ENCODE results near the gene NLGN4Y.

NLGN4Y gene

GRCh38 chrY:14586725-14587124 lies 62.4 kb downstream of the NLGN4Y start:
- H3K9me3 Mint-ChIP-seq = peaks cover 10% of the 10 kb centered on the region
- DNase-seq (ENCODE audit: low spot score in 2 of 2) (no peak), ATAC-seq (replicated peaks; ENCODE audit: extremely low read depth, poor library complexity, severe bottlenecking) (no peak)
- H3K4me1 Mint-ChIP-seq = no peaks in the 10 kb centered on the region
- H3K27me3 Mint-ChIP-seq = no peaks in the 10 kb centered on the region
- no peak overlapping the region for H3K4me3 Mint-ChIP-seq
- no peaks in the 10 kb centered on the region for H3K36me3 Mint-ChIP-seq (ENCODE audit: insufficient read depth)
- H3K27ac Mint-ChIP-seq (ENCODE audit: low read depth) = no peak overlapping the region

GRCh38 chrY:14601372-14601771 lies 77.0 kb downstream of the NLGN4Y start:
- ATAC-seq (replicated peaks; ENCODE audit: extremely low read depth, poor library complexity, severe bottlenecking) (no peak), DNase-seq (ENCODE audit: low spot score in 2 of 2) (no peak)
- Mint-ChIP-seq H3K4me1 (no peaks in the 10 kb centered on the region), H3K4me3 (no peak overlapping the region), H3K9me3 (no peaks in the 10 kb centered on the region), H3K27ac (ENCODE audit: low read depth) (no peak overlapping the region), H3K27me3 (no peaks in the 10 kb centered on the region), H3K36me3 (ENCODE audit: insufficient read depth) (no peaks in the 10 kb centered on the region)

GRCh38 chrY:14617625-14618024 lies 93.3 kb downstream of the NLGN4Y start:
- Mint-ChIP-seq H3K36me3 (ENCODE audit: insufficient read depth) (no peaks in the 10 kb centered on the region), H3K27ac (ENCODE audit: low read depth) (no peak overlapping the region), H3K4me1 (no peaks in the 10 kb centered on the region), H3K4me3 (no peak overlapping the region), H3K9me3 (no peaks in the 10 kb centered on the region), H3K27me3 (no peaks in the 10 kb centered on the region)
- DNase-seq (ENCODE audit: low spot score in 2 of 2) (no peak), ATAC-seq (replicated peaks; ENCODE audit: extremely low read depth, poor library complexity, severe bottlenecking) (no peak)

- no peaks in the 10 kb centered on the region for H3K36me3 Mint-ChIP-seq (ENCODE audit: insufficient read depth)
- no peak for DNase-seq (ENCODE audit: low spot score in 2 of 2)
- H3K4me1 Mint-ChIP-seq = no peaks in the 10 kb centered on the region
- ATAC-seq (replicated peaks; ENCODE audit: extremely low read depth, poor library complexity, severe bottlenecking) = no peak
- H3K27ac Mint-ChIP-seq (ENCODE audit: low read depth) = no peak overlapping the region
- no peaks in the 10 kb centered on the region for H3K9me3 Mint-ChIP-seq
- H3K27me3 Mint-ChIP-seq = no peaks in the 10 kb centered on the region
- no peak overlapping the region for H3K4me3 Mint-ChIP-seq
These were observed 94.2 kb downstream of the NLGN4Y start for GRCh38 chrY:14618513-14618912.

GRCh38 chrY:14628208-14628607 lies 103.9 kb downstream of the NLGN4Y start:
- Mint-ChIP-seq H3K4me1 (no peaks in the 10 kb centered on the region), H3K4me3 (no peak overlapping the region), H3K27me3 (no peaks in the 10 kb centered on the region), H3K36me3 (ENCODE audit: insufficient read depth) (no peaks in the 10 kb centered on the region), H3K9me3 (no peaks in the 10 kb centered on the region), H3K27ac (ENCODE audit: low read depth) (no peak overlapping the region)
- DNase-seq (ENCODE audit: low spot score in 2 of 2) (no peak), ATAC-seq (replicated peaks; ENCODE audit: extremely low read depth, poor library complexity, severe bottlenecking) (no peak)

GRCh38 chrY:14631676-14632075 lies 107.3 kb downstream of the NLGN4Y start:
- no peaks in the 10 kb centered on the region for H3K4me1 Mint-ChIP-seq
- H3K36me3 Mint-ChIP-seq (ENCODE audit: insufficient read depth) = no peaks in the 10 kb centered on the region
- DNase-seq (ENCODE audit: low spot score in 2 of 2) (no peak), ATAC-seq (replicated peaks; ENCODE audit: extremely low read depth, poor library complexity, severe bottlenecking) (no peak)
- no peak overlapping the region for H3K4me3 Mint-ChIP-seq
- H3K27me3 Mint-ChIP-seq = no peaks in the 10 kb centered on the region
- no peaks in the 10 kb centered on the region for H3K9me3 Mint-ChIP-seq
- H3K27ac Mint-ChIP-seq (ENCODE audit: low read depth) = no peak overlapping the region

- peaks cover 2% of the 10 kb centered on the region for H3K36me3 Mint-ChIP-seq (ENCODE audit: insufficient read depth)
- DNase-seq (ENCODE audit: low spot score in 2 of 2) (no peak), ATAC-seq (replicated peaks; ENCODE audit: extremely low read depth, poor library complexity, severe bottlenecking) (no peak)
- no peaks in the 10 kb centered on the region for H3K4me1 Mint-ChIP-seq
- no peak overlapping the region for H3K27ac Mint-ChIP-seq (ENCODE audit: low read depth)
- H3K9me3 Mint-ChIP-seq = no peaks in the 10 kb centered on the region
- no peak overlapping the region for H3K4me3 Mint-ChIP-seq
- no peaks in the 10 kb centered on the region for H3K27me3 Mint-ChIP-seq
These were observed 109.4 kb downstream of the NLGN4Y start for GRCh38 chrY:14633718-14634117.

GRCh38 chrY:14634954-14635353 lies 110.6 kb downstream of the NLGN4Y start:
- Mint-ChIP-seq H3K27me3 (no peaks in the 10 kb centered on the region), H3K9me3 (no peaks in the 10 kb centered on the region), H3K36me3 (ENCODE audit: insufficient read depth) (peaks cover 2% of the 10 kb centered on the region), H3K27ac (ENCODE audit: low read depth) (no peak overlapping the region), H3K4me1 (no peaks in the 10 kb centered on the region), H3K4me3 (no peak overlapping the region)
- DNase-seq (ENCODE audit: low spot score in 2 of 2) = no peak
- ATAC-seq (replicated peaks; ENCODE audit: extremely low read depth, poor library complexity, severe bottlenecking) = no peak

- H3K9me3 Mint-ChIP-seq = no peaks in the 10 kb centered on the region
- ATAC-seq (replicated peaks; ENCODE audit: extremely low read depth, poor library complexity, severe bottlenecking) = no peak
- H3K27ac Mint-ChIP-seq (ENCODE audit: low read depth) = no peak overlapping the region
- H3K27me3 Mint-ChIP-seq = no peaks in the 10 kb centered on the region
- H3K4me1 Mint-ChIP-seq = no peaks in the 10 kb centered on the region
- H3K4me3 Mint-ChIP-seq = no peak overlapping the region
- no peak for DNase-seq (ENCODE audit: low spot score in 2 of 2)
- H3K36me3 Mint-ChIP-seq (ENCODE audit: insufficient read depth) = peaks cover 2% of the 10 kb centered on the region
These were observed 113.2 kb downstream of the NLGN4Y start for GRCh38 chrY:14637551-14637950.

- no peak overlapping the region for H3K4me3 Mint-ChIP-seq
- no peaks in the 10 kb centered on the region for H3K9me3 Mint-ChIP-seq
- H3K36me3 Mint-ChIP-seq (ENCODE audit: insufficient read depth) = peaks cover 2% of the 10 kb centered on the region
- H3K27ac Mint-ChIP-seq (ENCODE audit: low read depth) = no peak overlapping the region
- DNase-seq (ENCODE audit: low spot score in 2 of 2) (no peak), ATAC-seq (replicated peaks; ENCODE audit: extremely low read depth, poor library complexity, severe bottlenecking) (no peak)
- H3K27me3 Mint-ChIP-seq = no peaks in the 10 kb centered on the region
- H3K4me1 Mint-ChIP-seq = no peaks in the 10 kb centered on the region
These were observed 117.5 kb downstream of the NLGN4Y start for GRCh38 chrY:14641853-14642252.

GRCh38 chrY:14644157-14644952 lies 120.0 kb downstream of the NLGN4Y start:
- H3K9me3 Mint-ChIP-seq = no peaks in the 10 kb centered on the region
- no peaks in the 10 kb centered on the region for H3K27me3 Mint-ChIP-seq

GRCh38 chrY:14679181-14679580 lies 154.9 kb downstream of the NLGN4Y start:
- Mint-ChIP-seq H3K4me3 (no peak overlapping the region), H3K27ac (ENCODE audit: low read depth) (no peak overlapping the region), H3K4me1 (no peaks in the 10 kb centered on the region), H3K27me3 (no peaks in the 10 kb centered on the region), H3K9me3 (no peaks in the 10 kb centered on the region), H3K36me3 (ENCODE audit: insufficient read depth) (no peaks in the 10 kb centered on the region)
- no peak for ATAC-seq (replicated peaks; ENCODE audit: extremely low read depth, poor library complexity, severe bottlenecking)
- DNase-seq (ENCODE audit: low spot score in 2 of 2) = no peak

More at GRCh38 chrY:14644157-14644952, 120.0 kb downstream of the NLGN4Y start:
- DNase-seq (ENCODE audit: low spot score in 2 of 2) = no peak
- Mint-ChIP-seq H3K4me1 (no peaks in the 10 kb centered on the region), H3K4me3 (no peak overlapping the region), H3K27ac (ENCODE audit: low read depth) (no peak overlapping the region), H3K36me3 (ENCODE audit: insufficient read depth) (no peaks in the 10 kb centered on the region)
- no peak for ATAC-seq (replicated peaks; ENCODE audit: extremely low read depth, poor library complexity, severe bottlenecking)

GRCh38 chrY:14694543-14694942 lies 170.2 kb downstream of the NLGN4Y start:
- DNase-seq (ENCODE audit: low spot score in 2 of 2) (no peak), ATAC-seq (replicated peaks; ENCODE audit: extremely low read depth, poor library complexity, severe bottlenecking) (no peak)
- H3K4me3 Mint-ChIP-seq = no peak overlapping the region
- H3K27ac Mint-ChIP-seq (ENCODE audit: low read depth) = no peak overlapping the region
- H3K4me1 Mint-ChIP-seq = no peaks in the 10 kb centered on the region
- H3K27me3 Mint-ChIP-seq = no peaks in the 10 kb centered on the region
- H3K36me3 Mint-ChIP-seq (ENCODE audit: insufficient read depth) = no peaks in the 10 kb centered on the region
- H3K9me3 Mint-ChIP-seq = no peaks in the 10 kb centered on the region
